Epithelial cell of esophagus (primary cell): ENCODE measurements around the gene CTSA.
A peak's percentile ranks its signal among the peaks of the same experiment; 100 is the strongest.

Experiments
- DNase-seq: peaks from one replicate; pipeline ENCODE4 v3.0.0; 2010; ENCODE audit warnings: low read depth
- H3K4me3 ChIP-seq: 2 replicates; pipeline ENCODE4 v1.5.1; 2011; ENCODE audit warnings: mild to moderate bottlenecking, low read length, control low read depth
- TF ChIP-seq, protein P1 (sequence below): IDR thresholded peaks from 2 replicates; pipeline ENCODE4 v1.5.1; 2011; ENCODE audit warnings: low read depth, mild to moderate bottlenecking, low read length, control low read depth, inconsistent platforms; ENCODE audit not compliant: insufficient read depth; ENCODE audit errors: missing control alignments

CTSA gene

DNA sequence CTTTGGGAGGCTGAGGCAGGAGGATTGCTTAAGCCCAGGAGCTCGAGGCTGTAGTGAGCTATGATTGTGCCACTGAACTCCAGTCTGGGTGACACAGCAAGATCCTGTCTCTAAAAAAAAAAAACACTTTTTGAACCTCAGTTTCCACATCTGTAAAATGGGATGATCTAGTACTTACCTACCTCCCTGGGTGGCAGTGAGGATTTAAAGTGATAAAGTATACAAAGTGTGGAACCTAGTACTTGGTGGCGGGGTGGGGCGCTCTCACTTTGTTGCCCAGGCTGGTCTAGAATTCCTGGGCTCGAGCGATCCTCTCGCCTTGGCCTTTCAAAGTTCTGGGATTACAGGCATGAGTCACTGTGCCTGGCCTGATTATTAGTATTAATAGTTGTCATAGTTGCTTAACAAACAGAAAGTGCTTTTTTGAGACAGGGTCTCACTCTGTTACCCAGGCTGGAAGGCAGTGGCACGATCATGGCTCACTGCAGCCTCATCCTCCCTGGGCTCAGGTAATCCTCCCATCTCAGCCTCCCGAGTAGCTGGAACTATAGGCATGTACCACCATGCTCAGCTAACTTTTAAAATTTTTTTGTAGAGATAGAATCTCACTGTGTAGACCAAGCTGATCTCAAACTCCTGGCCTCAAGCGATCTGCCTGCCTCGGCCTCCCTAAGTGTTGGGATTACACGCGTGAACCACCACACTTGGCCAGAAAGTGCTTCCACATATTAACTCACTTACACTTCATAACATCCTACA lies 27.8 kb downstream of the CTSA start:
- peak; percentile 35 for DNase-seq
- no peak overlapping the region for H3K4me3 ChIP-seq
- TF ChIP-seq, protein P1, sequence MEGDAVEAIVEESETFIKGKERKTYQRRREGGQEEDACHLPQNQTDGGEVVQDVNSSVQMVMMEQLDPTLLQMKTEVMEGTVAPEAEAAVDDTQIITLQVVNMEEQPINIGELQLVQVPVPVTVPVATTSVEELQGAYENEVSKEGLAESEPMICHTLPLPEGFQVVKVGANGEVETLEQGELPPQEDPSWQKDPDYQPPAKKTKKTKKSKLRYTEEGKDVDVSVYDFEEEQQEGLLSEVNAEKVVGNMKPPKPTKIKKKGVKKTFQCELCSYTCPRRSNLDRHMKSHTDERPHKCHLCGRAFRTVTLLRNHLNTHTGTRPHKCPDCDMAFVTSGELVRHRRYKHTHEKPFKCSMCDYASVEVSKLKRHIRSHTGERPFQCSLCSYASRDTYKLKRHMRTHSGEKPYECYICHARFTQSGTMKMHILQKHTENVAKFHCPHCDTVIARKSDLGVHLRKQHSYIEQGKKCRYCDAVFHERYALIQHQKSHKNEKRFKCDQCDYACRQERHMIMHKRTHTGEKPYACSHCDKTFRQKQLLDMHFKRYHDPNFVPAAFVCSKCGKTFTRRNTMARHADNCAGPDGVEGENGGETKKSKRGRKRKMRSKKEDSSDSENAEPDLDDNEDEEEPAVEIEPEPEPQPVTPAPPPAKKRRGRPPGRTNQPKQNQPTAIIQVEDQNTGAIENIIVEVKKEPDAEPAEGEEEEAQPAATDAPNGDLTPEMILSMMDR, result no peak

DNA sequence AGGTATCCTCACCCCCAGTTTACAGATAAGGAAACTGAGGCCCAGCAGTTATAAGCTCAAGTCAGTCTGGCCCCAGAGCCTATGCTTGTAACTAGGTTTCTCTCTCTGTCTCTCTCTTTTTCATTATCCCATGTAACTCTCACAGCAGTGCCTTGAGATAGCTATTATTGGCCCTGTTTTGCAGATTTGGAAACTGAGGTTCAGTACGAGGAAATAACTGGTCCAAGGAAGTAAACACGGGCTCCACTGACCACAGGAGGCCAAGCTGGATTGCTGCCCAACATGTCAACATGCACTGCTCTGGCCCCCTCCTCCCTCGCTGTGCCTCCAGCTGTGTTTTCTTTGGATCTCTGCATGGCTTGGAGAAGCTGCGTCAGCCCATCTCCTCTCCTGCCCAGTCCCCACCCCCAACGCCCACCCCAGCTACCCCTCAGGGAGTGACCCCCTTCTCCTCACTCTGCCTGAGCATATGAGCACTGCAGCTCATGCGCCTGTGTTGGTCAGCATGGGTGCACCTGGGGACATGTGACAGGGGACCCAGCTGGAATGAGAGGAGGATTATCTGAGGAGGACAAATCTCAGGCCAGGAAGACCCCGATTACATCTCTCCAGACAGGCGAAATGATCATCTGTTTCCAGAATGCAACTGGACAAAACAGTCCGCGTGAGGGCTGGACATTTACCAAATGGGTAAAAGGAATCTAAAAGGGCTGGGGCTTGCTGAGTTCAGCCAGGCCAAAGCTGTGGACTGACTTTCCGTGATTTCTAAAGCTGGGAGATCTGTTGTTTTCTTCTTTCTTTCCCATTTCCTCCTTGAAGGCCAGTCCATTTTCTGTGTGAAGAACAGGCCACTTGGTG lies 28.6 kb downstream of the CTSA start:
- no peak overlapping the region for H3K4me3 ChIP-seq
- TF ChIP-seq, protein P1, result no peak
- DNase-seq, result no peak

DNA sequence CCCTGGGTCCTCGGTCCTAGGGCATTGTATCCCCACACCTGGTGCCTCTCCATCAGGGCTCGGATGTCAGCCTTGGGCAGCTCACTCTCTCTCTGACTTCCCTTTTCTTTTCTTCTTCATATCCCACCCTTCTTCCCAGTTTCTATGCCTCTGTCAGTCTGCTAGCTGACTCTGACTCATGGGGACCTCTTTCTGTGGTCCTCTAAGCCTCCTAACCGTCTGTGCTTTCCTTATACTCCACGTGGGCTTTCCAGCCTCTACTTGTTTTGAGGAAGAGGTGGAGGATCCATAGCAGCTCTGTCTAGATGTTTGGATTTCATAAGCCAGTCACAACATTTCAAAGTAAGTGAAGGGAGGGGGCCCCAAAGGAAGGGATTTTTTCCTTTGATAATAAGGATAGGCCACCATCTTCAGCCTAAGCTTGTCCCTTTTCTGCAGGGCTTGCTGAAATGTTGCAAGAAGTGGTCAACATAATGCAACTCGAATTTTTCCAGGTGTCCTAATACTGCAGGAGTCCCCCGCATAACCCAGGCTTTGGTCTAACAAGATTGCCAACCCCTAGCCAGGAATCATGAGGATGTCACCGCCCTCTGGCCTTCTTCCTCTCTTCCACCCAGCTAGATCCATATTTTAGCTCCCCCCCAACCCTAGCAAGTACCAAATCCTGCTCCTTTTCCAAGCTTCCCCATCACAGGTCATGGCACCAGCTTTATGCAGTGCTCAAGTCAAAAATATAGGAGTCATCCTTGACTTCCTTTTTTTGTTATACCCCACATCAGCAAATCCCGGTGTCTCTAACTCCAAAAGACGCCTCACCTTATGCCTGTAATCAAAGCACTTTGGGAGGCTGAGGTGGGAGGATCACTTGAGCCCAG lies 29.6 kb downstream of the CTSA start:
- no peak overlapping the region for H3K4me3 ChIP-seq
- TF ChIP-seq, protein P1, result no peak
- DNase-seq, result no peak

DNA sequence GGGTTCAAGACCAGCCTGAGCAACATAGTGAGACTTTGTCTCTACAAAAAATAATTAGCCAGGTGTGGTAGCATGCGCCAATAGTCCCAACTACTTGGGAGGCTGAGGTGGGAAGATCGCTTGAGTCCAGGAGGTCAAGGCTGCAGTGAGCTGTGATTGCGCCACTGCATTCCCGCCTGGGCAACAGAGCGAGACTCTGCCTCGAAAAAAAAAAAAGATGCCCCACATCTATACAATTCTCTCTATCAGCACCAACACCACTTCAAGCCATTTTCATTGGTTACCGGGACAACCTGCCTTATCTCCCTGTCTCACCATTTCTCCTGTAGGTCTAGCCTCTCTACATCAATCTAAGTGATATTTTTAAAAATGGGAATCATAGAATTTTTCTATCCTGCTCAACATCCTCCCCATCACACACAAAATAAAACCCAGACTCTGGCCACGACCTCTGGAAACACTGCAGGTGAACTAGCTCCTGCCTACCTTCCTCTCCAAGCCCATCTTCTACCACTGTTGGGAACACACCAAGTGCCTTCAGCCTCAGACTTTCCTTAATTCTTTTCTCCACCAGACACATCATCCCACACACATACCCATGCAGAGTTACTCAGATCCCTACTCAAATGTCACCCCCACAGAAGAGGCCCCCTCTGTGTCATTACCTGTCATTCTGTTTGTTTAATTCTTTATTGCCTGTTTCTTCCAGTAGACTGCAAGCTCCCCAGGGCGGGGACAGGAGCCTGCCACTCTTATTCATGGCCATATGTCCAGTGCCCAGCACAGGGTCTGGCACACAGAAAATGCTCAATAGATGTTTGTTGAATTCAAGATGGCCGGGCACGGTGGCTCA lies 30.4 kb downstream of the CTSA start:
- DNase-seq, result no peak
- TF ChIP-seq, protein P1, result no peak
- no peak overlapping the region for H3K4me3 ChIP-seq

DNA sequence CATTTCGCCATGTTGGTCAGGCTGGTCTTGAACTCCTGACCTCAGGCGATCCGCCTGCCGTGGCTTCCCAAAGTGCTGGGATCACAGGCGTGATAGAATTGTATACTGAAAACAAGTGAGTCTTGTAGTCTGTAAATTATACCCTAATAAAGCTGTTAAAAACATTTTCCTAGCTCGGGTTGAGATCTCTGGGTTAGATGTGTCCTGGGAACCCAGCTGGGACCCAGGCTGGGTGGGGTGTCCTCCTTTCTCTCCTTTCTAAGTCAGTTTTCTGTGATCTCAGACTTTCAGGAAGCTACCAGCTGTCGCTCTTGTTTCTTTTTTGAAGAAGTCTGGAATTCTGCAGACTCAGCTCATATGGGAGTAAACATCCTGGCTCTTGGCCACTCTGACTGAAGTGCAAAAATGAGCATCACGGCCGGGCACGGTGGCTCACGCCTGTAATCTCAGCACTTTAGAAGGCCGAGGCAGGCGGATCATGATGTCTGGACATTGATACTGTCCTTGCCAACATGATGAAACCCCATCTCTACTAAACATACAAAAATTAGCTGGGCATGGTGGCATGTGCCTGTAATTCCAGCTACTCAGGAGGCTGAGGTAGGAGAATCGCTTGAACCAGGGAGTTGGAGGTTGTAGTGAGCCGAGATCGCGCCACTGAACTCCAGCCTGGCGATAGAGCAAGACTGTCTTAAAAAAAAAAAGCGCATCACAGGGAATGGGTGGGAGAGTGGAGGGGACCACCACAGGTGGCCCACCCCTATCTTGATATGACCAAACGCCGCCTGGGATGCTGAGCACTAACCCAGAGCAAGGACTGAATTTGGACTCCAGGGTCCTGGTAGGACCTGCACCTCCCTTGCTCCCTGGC lies 33.5 kb downstream of the CTSA start:
- no peak for DNase-seq
- TF ChIP-seq, protein P1, result no peak
- no peak overlapping the region for H3K4me3 ChIP-seq
